H9 (cell line): ENCODE results near the gene ADAMTS18. TPM values are rescaled to one million over a fixed set of nuclear protein-coding genes. Genes with fewer than 3 reads are reported as not detected.

Source experiments
- DNase-seq: peaks from one replicate; pipeline ENCODE4 v3.0.0-alpha.2; 2017
- H2AFZ ChIP-seq: one replicate; pipeline ENCODE4 v1.6.1; 2013; ENCODE audit warnings: mild to moderate bottlenecking, low read length, control low read depth, moderate library complexity
- H2AK5ac ChIP-seq: 2 replicates; pipeline ENCODE4 v1.6.1; 2013; ENCODE audit warnings: low read length, control low read depth, mixed read lengths; ENCODE audit not compliant: insufficient read length
- H2BK120ac ChIP-seq: one replicate; pipeline ENCODE4 v1.6.1; 2013; ENCODE audit warnings: low read depth, mild to moderate bottlenecking, low read length, control low read depth, inconsistent platforms; ENCODE audit not compliant: poor library complexity, severe bottlenecking
- H2BK12ac ChIP-seq: 2 replicates; pipeline ENCODE4 v1.6.1; 2013; ENCODE audit warnings: low read length, control low read depth, mixed read lengths, low read depth; ENCODE audit not compliant: insufficient read length
- H2BK15ac ChIP-seq: 2 replicates; pipeline ENCODE4 v1.6.1; 2013; ENCODE audit warnings: low read depth, low read length, control low read depth
- H2BK20ac ChIP-seq: one replicate; pipeline ENCODE4 v1.6.1; 2013; ENCODE audit warnings: low read depth, mild to moderate bottlenecking, low read length, control low read depth, inconsistent platforms; ENCODE audit not compliant: poor library complexity, severe bottlenecking
- H2BK5ac ChIP-seq: 2 replicates; pipeline ENCODE4 v1.6.1; 2013; ENCODE audit warnings: low read length, control low read depth, mixed read lengths; ENCODE audit not compliant: insufficient read length
- H3K14ac ChIP-seq: 2 replicates; pipeline ENCODE4 v1.6.1; 2013; ENCODE audit warnings: low read length, control low read depth; ENCODE audit not compliant: insufficient read depth
- H3K18ac ChIP-seq: 2 replicates; pipeline ENCODE4 v1.6.1; 2013; ENCODE audit warnings: low read depth, mild to moderate bottlenecking, mixed read lengths, low read length, control low read depth; ENCODE audit not compliant: insufficient read length
- H3K23ac ChIP-seq: 2 replicates; pipeline ENCODE4 v1.6.1; 2013; ENCODE audit warnings: low read length, control low read depth, mixed read lengths, low read depth; ENCODE audit not compliant: insufficient read length
- H3K23me2 ChIP-seq: 2 replicates; pipeline ENCODE4 v1.6.1; 2013; ENCODE audit warnings: low read depth, mild to moderate bottlenecking, mixed read lengths, low read length, control low read depth; ENCODE audit not compliant: insufficient read length, poor library complexity, severe bottlenecking
- H3K27ac ChIP-seq: 2 replicates; pipeline ENCODE4 v1.5.1; 2013; ENCODE audit warnings: low read length, control low read depth, mixed read lengths, low read depth; ENCODE audit not compliant: insufficient read length
- H3K27me3 ChIP-seq: 2 replicates; pipeline ENCODE4 v1.6.1; 2013; ENCODE audit warnings: low read length, control low read depth, inconsistent platforms; ENCODE audit not compliant: insufficient read depth
- H3K4ac ChIP-seq: 2 replicates; pipeline ENCODE4 v1.6.1; 2013; ENCODE audit warnings: low read depth, mild to moderate bottlenecking, control low read depth, inconsistent platforms, low read length, moderate library complexity
- H3K4me1 ChIP-seq: 2 replicates; pipeline ENCODE4 v1.6.1; 2013; ENCODE audit warnings: low read length, control low read depth, inconsistent platforms; ENCODE audit not compliant: insufficient read depth
- H3K4me2 ChIP-seq: 2 replicates; pipeline ENCODE4 v1.6.1; 2013; ENCODE audit warnings: low read length, control low read depth, mixed read lengths; ENCODE audit not compliant: insufficient read length, insufficient read depth
- H3K56ac ChIP-seq: 2 replicates; pipeline ENCODE4 v1.6.1; 2013; ENCODE audit warnings: low read depth, mild to moderate bottlenecking, mixed read lengths, low read length, control low read depth; ENCODE audit not compliant: insufficient read length
- H3K79me1 ChIP-seq: 2 replicates; pipeline ENCODE4 v1.6.1; 2013; ENCODE audit warnings: low read depth, mild to moderate bottlenecking, moderate library complexity, low read length, control low read depth, inconsistent platforms; ENCODE audit not compliant: insufficient read depth, poor library complexity, severe bottlenecking
- H3K79me2 ChIP-seq: 2 replicates; pipeline ENCODE4 v1.6.1; 2013; ENCODE audit warnings: low read length, control low read depth, inconsistent platforms; ENCODE audit not compliant: insufficient read depth
- H3K9ac ChIP-seq: 2 replicates; pipeline ENCODE4 v1.6.1; 2013; ENCODE audit warnings: low read length, control low read depth, mixed read lengths; ENCODE audit not compliant: insufficient read length; ENCODE audit errors: extremely low read depth
- H3K9me3 ChIP-seq: one replicate; pipeline ENCODE4 v1.6.1; 2013; ENCODE audit warnings: low read depth, low read length, inconsistent platforms; ENCODE audit not compliant: control insufficient read depth
- H3T11ph ChIP-seq: one replicate; pipeline ENCODE4 v1.6.1; 2013; ENCODE audit warnings: mild to moderate bottlenecking, low read length, control low read depth, inconsistent platforms
- H4K20me1 ChIP-seq: one replicate; pipeline ENCODE4 v1.6.1; 2013; ENCODE audit not compliant: control insufficient read depth, insufficient read length, insufficient read depth
- H4K5ac ChIP-seq: 2 replicates; pipeline ENCODE4 v1.6.1; 2013; ENCODE audit warnings: low read depth, mild to moderate bottlenecking, mixed read lengths, low read length, control low read depth; ENCODE audit not compliant: insufficient read length
- H4K8ac ChIP-seq: replicated peaks from 2 replicates; pipeline ENCODE4 v1.6.1; 2013; ENCODE audit warnings: low read length, control low read depth, mixed read lengths, low read depth; ENCODE audit not compliant: insufficient read length
- H4K91ac ChIP-seq: 2 replicates; pipeline ENCODE4 v1.6.1; 2013; ENCODE audit warnings: low read depth, mild to moderate bottlenecking, moderate library complexity, mixed read lengths, low read length, control low read depth; ENCODE audit not compliant: insufficient read length
- H3K27ac Mint-ChIP-seq, 3 experiments: 2 replicates in 2 of 3; 3 replicates in 1 of 3; pipeline ENCODE4 v1.8.0; 2020 to 2021; ENCODE audit warnings: mixed read lengths in 3 of 3, mild to moderate bottlenecking in 1 of 3, moderate library complexity in 1 of 3
- H3K27me3 Mint-ChIP-seq: 2 replicates; pipeline ENCODE4 v1.8.0; 2021; ENCODE audit warnings: low read depth, mild to moderate bottlenecking, moderate library complexity, mixed read lengths
- H3K36me3 Mint-ChIP-seq, 3 experiments: 2 replicates in 2 of 3; 3 replicates in 1 of 3; pipeline ENCODE4 v1.8.0; 2020 to 2021; ENCODE audit warnings: low read depth in 3 of 3, mixed read lengths in 3 of 3; ENCODE audit not compliant: insufficient read depth in 1 of 3
- H3K4me1 Mint-ChIP-seq, 2 experiments: 2 replicates each; pipeline ENCODE4 v1.8.0; 2020; ENCODE audit warnings: mixed read lengths in 2 of 2
- H3K4me3 Mint-ChIP-seq, 2 experiments: 2 replicates in 1 of 2; 3 replicates in 1 of 2; pipeline ENCODE4 v1.8.0; 2020 to 2021; ENCODE audit warnings: mild to moderate bottlenecking in 2 of 2, mixed read lengths in 2 of 2, moderate library complexity in 1 of 2
- H3K9me3 Mint-ChIP-seq, 2 experiments: 2 replicates in 1 of 2; 3 replicates in 1 of 2; pipeline ENCODE4 v1.8.0; 2020; ENCODE audit warnings: mild to moderate bottlenecking in 2 of 2, mixed read lengths in 2 of 2, moderate library complexity in 1 of 2
- CTCF ChIP-seq: fragments of 200-600 bp; sonication (generic); conservative IDR thresholded peaks from 3 replicates; pipeline ENCODE4 v1.8.0; 2021; ENCODE audit warnings: antibody characterized with exemption, mild to moderate bottlenecking
- total RNA-seq: library from RNA; stranded (reverse); gene quantifications from 2 replicates; pipeline ENCODE4 v1.2.1, GENCODE V29; 2021

ADAMTS18 gene
- total RNA-seq, 1 experiment from 2014 or later, result 0.07 TPM

GRCh38 chr16:77470851-77471250 is 36.0 kb upstream of the ADAMTS18 start:
- H3K23me2 ChIP-seq, result no peaks in the 10 kb centered on the region

More at GRCh38 chr16:77470851-77471250, 36.0 kb upstream of the ADAMTS18 start:
- Mint-ChIP-seq H3K27me3 (peaks cover 2% of the 10 kb centered on the region; the same call in 1 of the 2 replicates), H3K4me1 (peaks cover 15 to 25% of the 10 kb centered on the region in 2 experiments), H3K9me3 (no peaks in the 10 kb centered on the region), H3K27ac (no peak overlapping the region), H3K4me3 (no peak overlapping the region), H3K36me3 (no peaks in the 10 kb centered on the region)
- no peaks in the 10 kb centered on the region; the same call in 1 of the 2 replicates for H3K4me1 ChIP-seq
- no peak for TF ChIP-seq CTCF
- H3K4ac ChIP-seq, result no peak overlapping the region
- DNase-seq, result no peak
- no peak overlapping the region for H3K9ac ChIP-seq
- no peak overlapping the region for H3K4me2 ChIP-seq
- no peaks in the 10 kb centered on the region for H4K20me1 ChIP-seq
- H3K14ac ChIP-seq, result no peak overlapping the region
- no peak overlapping the region for H3K23ac ChIP-seq
- H4K5ac ChIP-seq, result no peak overlapping the region
- H2BK20ac ChIP-seq, result no peak overlapping the region
- no peak overlapping the region for H2BK120ac ChIP-seq
- no peak overlapping the region for H3K56ac ChIP-seq
- H4K91ac ChIP-seq, result no peak overlapping the region
- H3K27ac ChIP-seq, result no peak overlapping the region
- H2BK15ac ChIP-seq, result no peak overlapping the region
- no peaks in the 10 kb centered on the region for H3K9me3 ChIP-seq
- H2BK5ac ChIP-seq, result no peak overlapping the region
- H3K79me2 ChIP-seq, result no peaks in the 10 kb centered on the region
- H4K8ac ChIP-seq, result no peak overlapping the region
- H2AFZ ChIP-seq, result no peak overlapping the region
- no peak overlapping the region for H2BK12ac ChIP-seq
- H3K79me1 ChIP-seq, result no peaks in the 10 kb centered on the region
- no peak overlapping the region for H2AK5ac ChIP-seq
- no peaks in the 10 kb centered on the region for H3K27me3 ChIP-seq
- no peak overlapping the region for H3K18ac ChIP-seq
- no peak overlapping the region for H3T11ph ChIP-seq
